GM19324 (cell line): ENCODE data around the gene ABHD2.
"Not testable (repeated sequence)": the region's sequence is repeated elsewhere in the genome, so short reads cannot be mapped to it uniquely, and the experiment has no call there.

Experiments
- ATAC-seq: cut with Tn5 transposase; IDR thresholded peaks from one replicate; pipeline ENCODE4 v1.9.1; 2021; ENCODE audit warnings: mild to moderate bottlenecking, moderate library complexity; ENCODE audit not compliant: unreplicated experiment, low FRiP score

ABHD2 gene

DNA sequence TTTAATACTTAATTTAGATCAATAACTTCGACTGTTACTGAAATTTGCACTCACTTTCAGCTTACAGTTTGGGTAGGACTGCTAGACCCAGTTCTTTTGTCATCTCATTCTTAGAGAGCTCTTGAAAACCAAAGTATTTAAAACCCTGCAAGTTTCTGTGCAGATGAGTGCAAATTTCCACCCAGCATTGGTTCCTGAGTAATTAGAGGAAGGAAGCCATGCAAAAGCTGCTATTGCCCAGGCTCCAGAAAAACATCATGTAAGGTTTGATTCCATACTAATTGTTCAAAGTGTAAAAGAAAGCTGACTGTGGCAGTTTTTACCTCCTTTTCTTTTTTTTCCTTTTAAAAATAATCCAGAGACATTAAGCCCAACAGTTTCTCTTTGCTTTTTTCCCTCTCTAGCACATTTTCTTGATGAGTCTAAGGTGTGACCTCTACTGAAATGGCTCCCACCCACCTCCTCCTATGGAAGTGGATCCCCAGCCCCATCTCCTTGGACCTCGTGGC lies 30.3 kb downstream of the ABHD2 start:
- no peak for ATAC-seq

DNA sequence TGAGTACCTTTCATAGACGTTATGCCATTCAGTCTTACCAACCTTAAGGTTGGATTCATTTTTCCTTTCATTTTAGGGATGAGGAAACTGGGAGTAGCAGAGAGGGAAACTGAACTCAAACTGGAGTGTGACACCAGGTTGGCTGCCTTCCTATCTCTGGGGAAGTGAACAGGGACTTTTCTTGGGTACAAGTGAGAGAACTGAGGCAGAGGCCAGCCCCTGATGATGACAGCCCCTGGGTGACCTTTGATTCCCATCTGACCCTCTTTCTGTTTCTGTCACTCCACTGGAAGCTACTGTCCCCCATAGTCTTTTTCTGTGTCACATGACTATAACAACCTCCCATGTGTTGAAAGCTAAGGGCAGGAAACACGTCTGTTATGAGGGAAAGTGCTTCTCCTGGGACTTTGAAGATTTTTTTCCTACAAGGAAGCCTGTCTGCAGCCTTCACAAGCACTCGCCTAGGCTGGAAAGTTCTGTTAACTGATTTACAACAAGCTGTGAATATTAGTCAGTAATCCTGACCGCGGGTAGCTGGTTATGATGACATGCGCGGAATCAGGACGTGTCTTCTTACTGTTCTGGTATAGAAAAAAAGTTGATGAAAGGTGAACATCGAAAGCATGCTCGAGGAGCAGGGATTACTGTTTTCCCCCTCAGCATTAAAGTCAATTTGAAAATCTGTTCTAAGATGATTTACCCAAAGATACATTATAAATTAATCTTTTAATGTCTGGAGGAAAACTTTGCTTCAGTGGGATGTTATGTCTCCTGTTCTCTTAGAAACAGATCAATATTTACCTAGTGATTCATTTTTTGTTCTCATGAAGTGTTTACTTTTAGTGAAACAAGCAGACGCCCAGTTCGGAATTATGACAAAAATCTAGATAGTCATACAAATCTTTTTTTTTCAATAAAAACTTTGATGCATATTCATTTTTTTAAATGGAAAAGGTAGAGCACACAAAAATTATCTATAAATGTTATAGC lies 31.5 kb downstream of the ABHD2 start:
- no peak for ATAC-seq

- ATAC-seq, result not testable (repeated sequence)
Observed at GRCh38 chr15:89120479-89121000, 32.3 kb downstream of the ABHD2 start.

DNA sequence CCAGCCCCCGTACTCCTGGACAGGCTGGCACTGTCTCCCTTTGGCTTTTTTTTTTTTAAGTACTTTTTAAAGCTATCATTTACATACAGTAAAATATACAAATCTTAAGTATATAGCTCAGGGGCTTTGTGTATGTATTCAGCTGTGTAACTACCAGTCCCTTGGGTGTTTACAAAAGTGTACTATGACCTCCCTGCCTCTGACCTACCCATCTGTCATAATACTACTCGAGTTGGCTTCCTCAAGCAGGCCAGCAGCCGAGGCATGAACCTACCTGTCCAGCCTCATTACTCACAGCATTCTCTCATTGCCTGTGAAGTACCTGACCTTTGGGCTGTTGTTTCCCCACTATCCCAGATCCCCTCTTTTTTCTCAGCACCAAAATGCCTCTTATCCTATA lies 33.2 kb downstream of the ABHD2 start:
- ATAC-seq, result no peak

- ATAC-seq, result no peak
Observed at GRCh38 chr15:89122505-89123180, 34.4 kb downstream of the ABHD2 start.

DNA sequence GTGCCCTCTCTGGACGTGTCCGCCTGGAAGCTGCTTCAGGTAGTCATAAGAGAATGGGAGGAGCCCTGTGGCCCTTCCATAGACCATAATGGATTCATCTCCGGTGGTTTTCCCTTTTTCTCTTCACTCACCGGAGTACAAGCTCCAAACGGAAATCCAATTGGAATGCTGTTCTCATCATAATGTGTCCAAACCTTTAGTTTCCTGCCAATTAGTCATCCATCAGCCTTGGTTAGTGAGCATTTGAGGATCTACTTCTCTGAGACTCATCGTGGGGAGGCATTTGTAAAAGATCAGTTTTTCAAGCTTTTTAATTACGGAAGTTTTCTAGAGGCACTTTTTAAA lies 34.9 kb downstream of the ABHD2 start:
- ATAC-seq, result no peak

DNA sequence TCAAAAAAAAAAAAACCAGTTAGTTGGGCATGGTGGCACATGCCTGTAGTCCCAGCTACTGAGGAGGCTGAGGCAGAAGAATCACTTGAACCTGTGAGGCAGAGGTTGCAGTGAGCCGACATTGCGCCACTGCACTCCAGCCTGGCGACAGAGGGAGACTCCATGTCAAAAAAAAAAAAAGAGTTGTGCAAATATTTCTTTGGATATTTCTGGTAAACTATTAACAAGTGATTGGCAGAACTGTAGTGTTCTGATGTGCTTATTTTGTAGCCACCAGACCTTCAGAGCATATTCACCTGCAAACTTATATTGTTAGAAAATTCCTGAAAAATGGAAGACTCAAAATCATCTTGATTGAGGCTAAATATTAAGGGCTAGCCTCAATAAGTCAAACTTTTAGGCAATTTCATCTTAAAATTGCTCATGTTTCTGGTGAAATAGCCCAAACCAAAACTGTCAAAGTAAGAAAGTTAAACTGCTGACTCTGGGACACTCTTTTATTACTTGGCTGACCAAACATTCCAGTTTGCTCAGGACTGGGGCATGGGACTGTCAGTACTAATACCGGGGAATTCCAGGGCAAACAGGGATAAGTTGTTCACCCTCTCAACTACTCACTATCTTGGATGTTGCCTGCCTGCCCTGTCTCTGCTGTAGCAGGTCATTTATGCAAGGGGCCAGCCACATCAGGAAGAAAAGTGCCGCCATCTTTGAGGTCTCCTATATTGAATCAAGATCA lies 37.0 kb downstream of the ABHD2 start:
- no peak for ATAC-seq

- no peak for ATAC-seq
Observed at GRCh38 chr15:89126009-89126408, 37.8 kb downstream of the ABHD2 start.

DNA sequence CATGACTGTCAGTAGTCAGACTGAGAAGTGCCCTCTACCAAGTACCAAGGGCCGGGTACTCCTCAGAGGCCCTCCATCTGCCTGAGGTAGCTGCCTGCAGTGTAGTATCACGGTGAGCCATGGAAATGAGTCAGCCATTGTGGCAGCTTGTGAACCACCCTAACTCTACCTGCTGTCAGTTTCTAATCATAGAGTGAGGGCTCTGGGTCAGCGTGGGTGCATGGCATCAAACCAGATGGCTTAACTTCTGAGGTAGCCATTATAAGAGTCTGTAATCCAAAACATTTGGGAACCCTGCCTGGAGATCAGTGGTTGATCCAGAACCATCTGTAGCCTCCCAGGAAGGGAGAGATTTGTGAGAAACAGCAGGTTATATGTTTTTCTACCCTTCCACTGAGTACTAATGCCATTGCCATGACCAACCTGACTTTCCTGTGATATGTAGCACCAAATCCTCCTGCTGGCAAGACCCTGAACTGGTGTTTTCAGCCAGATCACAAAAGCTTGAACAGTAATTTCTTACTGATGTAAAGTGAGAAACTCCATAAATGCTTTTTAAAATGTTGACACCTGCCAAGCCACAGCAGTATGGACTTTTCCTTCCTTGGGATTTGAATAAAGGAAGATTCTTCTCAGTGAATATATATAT lies 38.9 kb downstream of the ABHD2 start:
- ATAC-seq, result no peak

GRCh38 chr15:89128320-89129122 lies 40.3 kb downstream of the ABHD2 start:
- no peak for ATAC-seq

DNA sequence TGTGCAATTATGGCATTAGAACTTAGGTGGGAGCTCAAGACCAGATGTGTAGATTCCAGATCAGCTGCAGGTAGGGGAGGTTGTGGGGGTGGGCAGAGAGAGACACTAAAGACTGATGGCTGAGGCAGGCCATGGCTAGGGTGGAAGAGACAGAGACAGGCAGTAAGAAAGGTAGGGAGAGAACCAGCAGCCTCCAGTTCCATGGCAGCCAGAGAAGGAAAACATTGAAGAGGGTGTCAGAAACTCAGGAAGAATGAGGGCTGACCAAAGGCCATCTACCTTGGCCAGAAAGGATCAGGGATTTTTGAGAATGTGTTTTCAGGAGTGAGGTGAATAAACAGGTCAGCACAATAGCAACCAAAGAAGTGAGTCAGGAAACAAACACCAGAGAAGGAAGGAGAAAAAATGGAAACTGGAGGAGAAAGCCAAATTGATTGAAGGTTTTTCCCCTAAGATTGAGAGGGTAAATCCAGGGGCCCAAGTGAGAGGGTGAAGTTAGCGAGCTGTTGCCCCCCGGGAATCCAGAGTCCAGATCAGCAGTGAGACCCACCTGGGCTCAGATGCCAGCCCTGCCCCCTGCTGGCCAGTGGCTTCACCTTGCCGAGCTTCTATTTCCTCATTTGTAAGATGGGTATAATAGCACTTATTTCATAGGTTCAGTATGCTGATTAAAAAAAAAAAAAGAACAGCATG lies 41.0 kb downstream of the ABHD2 start:
- ATAC-seq, result no peak

DNA sequence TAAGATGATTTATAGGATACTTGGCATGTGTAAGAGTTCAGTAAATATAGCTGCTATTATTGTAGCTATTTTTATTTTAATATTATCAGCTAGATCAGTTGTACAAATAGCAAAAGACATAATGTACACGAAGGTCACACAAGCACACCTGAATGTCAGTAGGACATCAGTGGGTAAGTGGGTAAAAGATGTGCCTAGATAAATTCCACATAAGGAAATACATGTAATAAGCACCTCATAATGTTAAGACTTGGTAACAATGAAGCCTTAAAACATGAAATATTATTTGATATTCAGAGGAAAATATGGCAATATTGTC lies 41.5 kb downstream of the ABHD2 start:
- no peak for ATAC-seq

DNA sequence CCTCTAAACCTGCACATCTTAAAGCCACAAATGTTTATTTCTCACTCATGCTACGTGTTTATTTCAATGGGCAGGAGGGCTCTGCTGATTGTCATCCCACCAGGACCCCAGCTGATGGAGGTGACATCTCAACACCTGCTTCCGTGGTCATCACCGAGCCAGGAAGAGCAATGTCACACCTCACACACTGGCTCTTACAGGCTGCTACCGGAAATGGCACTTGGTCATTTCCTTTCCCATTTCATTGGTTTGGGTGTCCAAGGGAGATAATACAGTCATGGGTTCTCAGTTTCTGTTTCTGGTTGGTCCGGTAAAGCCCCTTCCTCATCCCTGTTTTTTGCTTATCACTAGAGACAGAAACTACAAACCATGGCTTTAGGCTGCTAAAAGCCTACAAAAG lies 41.9 kb downstream of the ABHD2 start:
- ATAC-seq, result peak; percentile 81

DNA sequence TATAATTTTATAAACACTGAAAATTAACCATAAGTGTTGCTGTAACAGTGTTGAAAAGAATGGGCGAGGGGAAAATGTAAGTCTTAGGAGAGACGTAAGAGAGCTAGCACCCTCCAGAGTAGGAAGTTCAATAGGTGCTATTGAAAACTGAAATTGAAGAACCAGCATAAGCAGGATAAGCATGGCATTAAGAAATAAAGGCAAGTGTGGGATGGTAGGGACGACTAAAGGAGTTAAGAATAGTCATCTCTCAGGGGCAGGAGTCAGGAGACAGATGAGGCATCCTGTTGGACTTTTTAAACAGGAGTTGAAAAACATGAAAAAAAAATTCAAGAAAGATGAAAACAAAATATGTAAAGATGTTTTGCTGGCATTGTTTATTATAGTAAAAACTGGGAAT lies 43.5 kb downstream of the ABHD2 start:
- no peak for ATAC-seq

GRCh38 chr15:89132611-89133507 lies 44.6 kb downstream of the ABHD2 start:
- no peak for ATAC-seq

DNA sequence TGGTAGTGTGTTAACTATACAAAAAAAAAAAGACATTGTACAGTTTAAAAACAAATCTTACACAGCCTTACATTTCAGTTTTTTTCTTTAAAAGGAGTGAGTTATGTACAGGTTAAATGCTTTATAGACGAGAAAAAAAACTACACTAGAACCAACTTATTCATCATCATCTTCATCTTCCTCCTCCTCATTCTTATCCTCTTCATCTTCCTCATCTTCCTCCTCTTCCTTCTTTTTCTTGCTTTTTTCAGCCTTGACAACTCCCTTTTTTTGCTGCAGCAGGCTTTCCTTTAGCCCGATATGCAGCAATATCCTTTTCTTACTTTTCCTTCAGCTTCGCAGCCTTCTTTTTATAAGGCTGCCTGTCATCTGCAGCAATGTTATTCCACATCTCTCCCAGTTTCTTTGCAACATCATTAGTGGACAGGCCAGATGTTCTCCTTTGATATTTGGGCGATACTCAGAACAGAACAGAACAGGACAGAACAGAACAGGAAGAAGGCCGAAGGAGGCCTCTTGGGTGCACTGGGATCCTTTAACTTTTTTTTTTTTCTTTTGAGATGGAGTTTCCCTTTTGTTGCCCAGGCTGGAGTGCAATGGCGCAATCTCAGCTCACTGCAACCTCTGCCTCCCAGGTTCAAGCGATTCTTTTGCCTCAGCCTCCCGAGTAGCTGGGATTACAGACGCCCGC lies 47.3 kb downstream of the ABHD2 start:
- ATAC-seq, result not testable (repeated sequence)

DNA sequence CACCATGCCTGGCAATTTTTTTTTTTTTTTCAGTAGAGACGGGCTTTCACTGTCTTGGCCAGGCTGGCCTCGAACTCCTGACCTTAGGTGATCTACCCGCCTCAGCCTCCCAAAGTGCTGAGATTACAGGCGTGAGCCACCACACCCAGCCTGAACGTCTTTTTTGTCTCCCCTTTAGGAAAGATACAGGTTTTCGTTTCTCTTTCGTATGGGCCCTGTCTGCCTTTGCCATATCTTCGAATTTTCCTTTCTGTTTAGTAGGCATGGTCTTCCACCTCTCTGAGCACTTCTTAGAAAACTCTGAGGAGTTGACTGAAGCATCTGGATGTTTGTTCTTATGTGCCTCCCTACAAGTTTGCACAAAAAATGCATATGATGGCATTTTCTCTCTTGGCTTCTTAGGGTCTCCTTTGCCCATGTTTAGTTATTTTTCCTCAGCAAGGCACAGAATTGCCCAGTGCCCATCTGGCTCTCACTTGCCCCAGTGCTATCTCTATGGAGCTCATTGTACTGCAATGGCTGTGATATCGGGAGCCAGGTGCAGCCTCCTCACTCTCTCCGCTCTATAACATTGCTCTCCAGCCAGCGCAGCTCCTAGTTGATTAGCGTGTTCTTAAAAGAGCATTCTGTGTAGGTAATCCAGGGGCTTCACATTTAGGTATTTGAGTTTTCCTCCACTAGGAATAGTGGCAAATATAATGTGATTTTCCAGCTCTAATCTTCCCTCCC lies 48.0 kb downstream of the ABHD2 start:
- no peak for ATAC-seq
